HCT116 (cell line): ENCODE measurements around the gene IGFBP7. TPM values are rescaled to one million over a fixed set of nuclear protein-coding genes. Genes with fewer than 3 reads are reported as not detected.

ENCODE experiments used
- ATAC-seq: fragments of 200-7000 bp; cut with Tn5 transposase; 2 replicates; pipeline ENCODE4 v1.9.1; 2020; ENCODE audit warnings: mild to moderate bottlenecking, moderate library complexity
- BruUV-seq: library from RNA; stranded (reverse); fragments of 400-500 nt; replicated peaks from 2 replicates; lab custom pipeline; 2021; lab: Mats Ljungman, UMichigan
- CTCF ChIA-PET: fragments of 300-600 bp; sonication (Branson Sonifier 250); formaldehyde crosslinking; loops from one replicate; lab custom pipeline; 2021; ENCODE audit warnings: antibody characterized with exemption; lab: Charles Lee
- POLR2A ChIA-PET: fragments of 300-600, 350-600 bp; sonication (Branson Sonifier 250); formaldehyde crosslinking; loops from one replicate; lab custom pipeline; 2021; ENCODE audit warnings: antibody characterized with exemption; lab: Charles Lee
- RAD21 ChIA-PET, 2 experiments: fragments of 300-600 bp; sonication (Branson Sonifier 250); formaldehyde crosslinking; loops; one replicate each; lab custom pipeline; 2023; ENCODE audit warnings: low total read pairs in 2 of 2; ENCODE audit not compliant: uncharacterized antibody in 2 of 2, unreplicated experiment in 2 of 2, low non-redundant PET in 1 of 2; lab: Charles Lee
- DNase-seq: peaks from one replicate; pipeline ENCODE4 v3.0.0-alpha.2; 2010; ENCODE audit warnings: low read depth, low spot score
- H2AFZ ChIP-seq: fragments of 200-600 bp; shearing (Covaris generic), sonication (generic); 2 replicates; pipeline ENCODE4 v1.6.1; 2017; ENCODE audit warnings: low read depth, mixed run types, mixed read lengths, antibody characterized with exemption, low read length; ENCODE audit not compliant: poor library complexity, severe bottlenecking
- H3K27ac ChIP-seq: 2 replicates; pipeline ENCODE4 v1.5.1; 2012; ENCODE audit warnings: low read depth, low read length
- H3K27me3 ChIP-seq: fragments of 200-600 bp; sonication (generic); 2 replicates; pipeline ENCODE4 v1.6.1; 2016; ENCODE audit warnings: mixed run types, low read length, mixed read lengths; ENCODE audit not compliant: insufficient read depth
- H3K36me3 ChIP-seq, 2 experiments: fragments of 200-500 bp in 1 of 2; fragments of 200-600 bp in 1 of 2; sonication (Bioruptor generic) in 1 of 2; sonication (generic) in 1 of 2; 2 replicates each; pipeline versions ENCODE4 v1.5.1 to v1.6.1; 2014 to 2016; ENCODE audit warnings: low read length in 2 of 2, inconsistent platforms in 1 of 2, mixed read lengths in 1 of 2, mixed run types in 1 of 2; ENCODE audit not compliant: insufficient read depth in 2 of 2, control insufficient read depth in 1 of 2
- H3K4me1 ChIP-seq, 2 experiments: fragments of 200-600 bp in 1 of 2; sonication (generic) in 1 of 2; 2 replicates each; pipeline versions ENCODE4 v1.5.1 to v1.6.1; 2012 to 2017; ENCODE audit warnings: low read length in 2 of 2, inconsistent platforms in 1 of 2, mild to moderate bottlenecking in 1 of 2, mixed read lengths in 1 of 2, mixed run types in 1 of 2, moderate library complexity in 1 of 2; ENCODE audit not compliant: insufficient read depth in 2 of 2, control insufficient read depth in 1 of 2
- H3K4me2 ChIP-seq: fragments of 200-600 bp; sonication (generic); 2 replicates; pipeline ENCODE4 v1.6.1; 2017; ENCODE audit warnings: mixed run types, low read length, mixed read lengths
- H3K4me3 ChIP-seq, 2 experiments: fragments of 200-600 bp in 1 of 2; sonication (generic) in 1 of 2; replicated peaks in 1 of 2; 2 replicates each; pipeline ENCODE4 v1.5.1; 2011 to 2016; ENCODE audit warnings: low read length in 2 of 2, control low read depth in 1 of 2, low read depth in 1 of 2, mild to moderate bottlenecking in 1 of 2, mixed read lengths in 1 of 2, mixed run types in 1 of 2
- H3K79me2 ChIP-seq: fragments of 200-600 bp; sonication (generic); 2 replicates; pipeline ENCODE4 v1.6.1; 2017; ENCODE audit warnings: mild to moderate bottlenecking, mixed run types, low read length, moderate library complexity, mixed read lengths; ENCODE audit not compliant: insufficient read depth
- H3K9ac ChIP-seq: fragments of 200-600 bp; sonication (generic); 2 replicates; pipeline ENCODE4 v1.6.1; 2016; ENCODE audit warnings: low read length, mixed read lengths
- H3K9me2 ChIP-seq: fragments of 200-600 bp; sonication (generic), shearing (Covaris generic); 2 replicates; pipeline ENCODE4 v1.6.1; 2017; ENCODE audit warnings: mixed run types, mild to moderate bottlenecking, moderate library complexity; ENCODE audit not compliant: insufficient read depth
- H3K9me3 ChIP-seq, 2 experiments: fragments of 200-500 bp in 1 of 2; fragments of 200-600 bp in 1 of 2; sonication (Bioruptor generic) in 1 of 2; sonication (generic) in 1 of 2; 2 replicates each; pipeline ENCODE4 v1.6.1; 2014 to 2017; ENCODE audit warnings: low read length in 2 of 2, mixed read lengths in 2 of 2, inconsistent platforms in 1 of 2, low read depth in 1 of 2, mild to moderate bottlenecking in 1 of 2, mixed run types in 1 of 2, moderate library complexity in 1 of 2; ENCODE audit not compliant: control insufficient read depth in 1 of 2, insufficient read depth in 1 of 2
- H4K20me1 ChIP-seq: fragments of 200-600 bp; sonication (generic), shearing (Covaris generic); 2 replicates; pipeline ENCODE4 v1.6.1; 2017; ENCODE audit warnings: mixed run types, mild to moderate bottlenecking, moderate library complexity; ENCODE audit not compliant: insufficient read depth
- CEBPB ChIP-seq: IDR thresholded peaks from 2 replicates; pipeline ENCODE4 v1.6.1; 2012; ENCODE audit warnings: low read depth
- ELF1 ChIP-seq: IDR thresholded peaks from 2 replicates; pipeline ENCODE4 v1.6.1; 2012; ENCODE audit warnings: low read depth, borderline replicate concordance
- EZH2phosphoT487 ChIP-seq: fragments of 200-600 bp; IDR thresholded peaks from 2 replicates; pipeline ENCODE4 v1.6.1; 2018; ENCODE audit warnings: antibody characterized with exemption, borderline replicate concordance
- FOSL1 ChIP-seq: IDR thresholded peaks from 2 replicates; pipeline ENCODE4 v1.6.1; 2012; ENCODE audit warnings: low read depth
- JUND ChIP-seq: IDR thresholded peaks from 2 replicates; pipeline ENCODE4 v1.6.1; 2012
- POLR2A ChIP-seq: IDR thresholded peaks from 2 replicates; pipeline ENCODE4 v1.7.0; 2011; ENCODE audit warnings: borderline replicate concordance; ENCODE audit not compliant: insufficient read depth, insufficient read length; ENCODE audit errors: extremely low read depth
- POLR2AphosphoS5 ChIP-seq: IDR thresholded peaks from 2 replicates; pipeline ENCODE4 v1.6.1; 2011; ENCODE audit warnings: mild to moderate bottlenecking, low read depth, low read length, moderate library complexity
- SIN3A ChIP-seq: IDR thresholded peaks from 2 replicates; pipeline ENCODE4 v1.6.1; 2012; ENCODE audit warnings: low read depth
- SRF ChIP-seq: IDR thresholded peaks from 2 replicates; pipeline ENCODE4 v1.6.1; 2012; ENCODE audit warnings: low read depth
- TCF7L2 ChIP-seq: IDR thresholded peaks from 2 replicates; pipeline ENCODE4 v1.7.0; 2011; ENCODE audit warnings: borderline replicate concordance, inconsistent platforms; ENCODE audit not compliant: insufficient read depth, insufficient read length; ENCODE audit errors: extremely low read depth
- intact Hi-C: fragments of 100-400 bp; cut with micrococcal nuclease; formaldehyde crosslinking; loops from 2 replicates; pipeline ENCODE4 v1.10.0; 2022
- total RNA-seq: library from RNA; stranded (reverse); gene quantifications from one replicate; pipeline ENCODE4 v1.2.1, GENCODE V29; 2021; ENCODE audit not compliant: unreplicated experiment
- TF ChIP-seq, protein P1 (sequence below): IDR thresholded peaks from 2 replicates; pipeline ENCODE4 v1.6.1; 2011; ENCODE audit warnings: mild to moderate bottlenecking, low read length, moderate library complexity; ENCODE audit not compliant: insufficient replicate concordance; ENCODE audit errors: extremely low read depth
- TF ChIP-seq, protein P2 (sequence below): IDR thresholded peaks from 2 replicates; pipeline ENCODE4 v1.6.1; 2012
- TF ChIP-seq, protein P3 (sequence below): IDR thresholded peaks from 2 replicates; pipeline ENCODE4 v1.6.1; 2012; ENCODE audit warnings: low read depth
- TF ChIP-seq, protein P4 (sequence below), 3 experiments: fragments of 200-600 bp in 1 of 3; sonication (generic) in 1 of 3; IDR thresholded peaks in 2 of 3; conservative IDR thresholded peaks in 1 of 3; 2 replicates each; pipeline ENCODE4 v1.5.1; 2012 to 2017; ENCODE audit warnings: low read depth in 2 of 3, low read length in 2 of 3, antibody characterized with exemption in 1 of 3, borderline replicate concordance in 1 of 3, control low read depth in 1 of 3, mild to moderate bottlenecking in 1 of 3, mixed read lengths in 1 of 3, mixed run types in 1 of 3, moderate library complexity in 1 of 3; ENCODE audit not compliant: insufficient read depth in 1 of 3
- TF ChIP-seq, protein P5 (sequence below): IDR thresholded peaks from 2 replicates; pipeline ENCODE4 v1.6.1; 2012

IGFBP7 gene
- total RNA-seq, 1 experiment from 2014 or later, result 0.91 TPM

DNA sequence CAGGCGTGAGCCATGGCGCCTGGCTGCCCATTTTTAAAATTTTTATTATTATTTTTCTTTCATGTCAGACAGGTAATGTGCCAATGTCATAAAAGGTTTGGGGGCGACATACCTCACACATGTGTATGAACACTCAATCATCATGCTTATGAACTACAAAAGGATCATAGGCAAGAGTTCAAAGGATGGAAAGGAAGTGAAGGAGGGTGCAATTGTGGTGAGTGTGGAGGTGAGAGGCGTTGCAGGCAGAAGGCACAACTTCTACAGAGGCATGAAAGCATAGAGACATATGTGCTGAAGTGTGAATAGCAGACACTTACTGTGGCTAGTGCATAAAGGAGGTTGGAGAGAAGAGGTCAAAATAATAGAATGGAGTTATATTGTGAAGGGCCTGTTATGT, 4.0 kb downstream of the IGFBP7 start:
- Histone ChIP-seq H4K20me1 (no peaks in the 10 kb centered on the region), H3K79me2 (no peaks in the 10 kb centered on the region), H3K9me2 (no peaks in the 10 kb centered on the region), H3K4me3 (no peak overlapping the region), H3K27me3 (peaks cover 13% of the 10 kb centered on the region; the same call in 1 of the 2 replicates), H3K4me1 (no peaks in the 10 kb centered on the region), H3K36me3 (no peaks in the 10 kb centered on the region), H3K27ac (no peak overlapping the region), H3K9me3 (no peaks in the 10 kb centered on the region)
- DNase-seq, result no peak
- BruUV-seq, result no TSS peak
- ATAC-seq, result no peak
- ChIA-PET CTCF (no interaction called here), RAD21 (no interaction called here), POLR2A (no interaction called here)
- no peak for TF ChIP-seq ELF1
- TF ChIP-seq, protein P1, sequence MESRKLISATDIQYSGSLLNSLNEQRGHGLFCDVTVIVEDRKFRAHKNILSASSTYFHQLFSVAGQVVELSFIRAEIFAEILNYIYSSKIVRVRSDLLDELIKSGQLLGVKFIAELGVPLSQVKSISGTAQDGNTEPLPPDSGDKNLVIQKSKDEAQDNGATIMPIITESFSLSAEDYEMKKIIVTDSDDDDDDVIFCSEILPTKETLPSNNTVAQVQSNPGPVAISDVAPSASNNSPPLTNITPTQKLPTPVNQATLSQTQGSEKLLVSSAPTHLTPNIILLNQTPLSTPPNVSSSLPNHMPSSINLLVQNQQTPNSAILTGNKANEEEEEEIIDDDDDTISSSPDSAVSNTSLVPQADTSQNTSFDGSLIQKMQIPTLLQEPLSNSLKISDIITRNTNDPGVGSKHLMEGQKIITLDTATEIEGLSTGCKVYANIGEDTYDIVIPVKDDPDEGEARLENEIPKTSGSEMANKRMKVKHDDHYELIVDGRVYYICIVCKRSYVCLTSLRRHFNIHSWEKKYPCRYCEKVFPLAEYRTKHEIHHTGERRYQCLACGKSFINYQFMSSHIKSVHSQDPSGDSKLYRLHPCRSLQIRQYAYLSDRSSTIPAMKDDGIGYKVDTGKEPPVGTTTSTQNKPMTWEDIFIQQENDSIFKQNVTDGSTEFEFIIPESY, result no peak
- no peak for TF ChIP-seq POLR2AphosphoS5
- no peak for TF ChIP-seq SIN3A
- TF ChIP-seq, protein P2, sequence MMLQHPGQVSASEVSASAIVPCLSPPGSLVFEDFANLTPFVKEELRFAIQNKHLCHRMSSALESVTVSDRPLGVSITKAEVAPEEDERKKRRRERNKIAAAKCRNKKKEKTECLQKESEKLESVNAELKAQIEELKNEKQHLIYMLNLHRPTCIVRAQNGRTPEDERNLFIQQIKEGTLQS, result no peak
- TF ChIP-seq, protein P3, sequence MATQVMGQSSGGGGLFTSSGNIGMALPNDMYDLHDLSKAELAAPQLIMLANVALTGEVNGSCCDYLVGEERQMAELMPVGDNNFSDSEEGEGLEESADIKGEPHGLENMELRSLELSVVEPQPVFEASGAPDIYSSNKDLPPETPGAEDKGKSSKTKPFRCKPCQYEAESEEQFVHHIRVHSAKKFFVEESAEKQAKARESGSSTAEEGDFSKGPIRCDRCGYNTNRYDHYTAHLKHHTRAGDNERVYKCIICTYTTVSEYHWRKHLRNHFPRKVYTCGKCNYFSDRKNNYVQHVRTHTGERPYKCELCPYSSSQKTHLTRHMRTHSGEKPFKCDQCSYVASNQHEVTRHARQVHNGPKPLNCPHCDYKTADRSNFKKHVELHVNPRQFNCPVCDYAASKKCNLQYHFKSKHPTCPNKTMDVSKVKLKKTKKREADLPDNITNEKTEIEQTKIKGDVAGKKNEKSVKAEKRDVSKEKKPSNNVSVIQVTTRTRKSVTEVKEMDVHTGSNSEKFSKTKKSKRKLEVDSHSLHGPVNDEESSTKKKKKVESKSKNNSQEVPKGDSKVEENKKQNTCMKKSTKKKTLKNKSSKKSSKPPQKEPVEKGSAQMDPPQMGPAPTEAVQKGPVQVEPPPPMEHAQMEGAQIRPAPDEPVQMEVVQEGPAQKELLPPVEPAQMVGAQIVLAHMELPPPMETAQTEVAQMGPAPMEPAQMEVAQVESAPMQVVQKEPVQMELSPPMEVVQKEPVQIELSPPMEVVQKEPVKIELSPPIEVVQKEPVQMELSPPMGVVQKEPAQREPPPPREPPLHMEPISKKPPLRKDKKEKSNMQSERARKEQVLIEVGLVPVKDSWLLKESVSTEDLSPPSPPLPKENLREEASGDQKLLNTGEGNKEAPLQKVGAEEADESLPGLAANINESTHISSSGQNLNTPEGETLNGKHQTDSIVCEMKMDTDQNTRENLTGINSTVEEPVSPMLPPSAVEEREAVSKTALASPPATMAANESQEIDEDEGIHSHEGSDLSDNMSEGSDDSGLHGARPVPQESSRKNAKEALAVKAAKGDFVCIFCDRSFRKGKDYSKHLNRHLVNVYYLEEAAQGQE, result no peak
- no peak for TF ChIP-seq JUND
- TF ChIP-seq SRF, result no peak
- TF ChIP-seq POLR2A, result no peak
- no peak for TF ChIP-seq CEBPB
- TF ChIP-seq, protein P4, sequence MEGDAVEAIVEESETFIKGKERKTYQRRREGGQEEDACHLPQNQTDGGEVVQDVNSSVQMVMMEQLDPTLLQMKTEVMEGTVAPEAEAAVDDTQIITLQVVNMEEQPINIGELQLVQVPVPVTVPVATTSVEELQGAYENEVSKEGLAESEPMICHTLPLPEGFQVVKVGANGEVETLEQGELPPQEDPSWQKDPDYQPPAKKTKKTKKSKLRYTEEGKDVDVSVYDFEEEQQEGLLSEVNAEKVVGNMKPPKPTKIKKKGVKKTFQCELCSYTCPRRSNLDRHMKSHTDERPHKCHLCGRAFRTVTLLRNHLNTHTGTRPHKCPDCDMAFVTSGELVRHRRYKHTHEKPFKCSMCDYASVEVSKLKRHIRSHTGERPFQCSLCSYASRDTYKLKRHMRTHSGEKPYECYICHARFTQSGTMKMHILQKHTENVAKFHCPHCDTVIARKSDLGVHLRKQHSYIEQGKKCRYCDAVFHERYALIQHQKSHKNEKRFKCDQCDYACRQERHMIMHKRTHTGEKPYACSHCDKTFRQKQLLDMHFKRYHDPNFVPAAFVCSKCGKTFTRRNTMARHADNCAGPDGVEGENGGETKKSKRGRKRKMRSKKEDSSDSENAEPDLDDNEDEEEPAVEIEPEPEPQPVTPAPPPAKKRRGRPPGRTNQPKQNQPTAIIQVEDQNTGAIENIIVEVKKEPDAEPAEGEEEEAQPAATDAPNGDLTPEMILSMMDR (IDR thresholded peaks at IDR 0.05 in 2 of 3, conservative IDR thresholded peaks at IDR 0.05 in 1 of 3; ENCODE audit: borderline replicate concordance in 1 of 3, insufficient read depth in 1 of 3, low read depth in 2 of 3, low read length in 2 of 3), result no peak
- no peak for TF ChIP-seq FOSL1
- TF ChIP-seq, protein P5, sequence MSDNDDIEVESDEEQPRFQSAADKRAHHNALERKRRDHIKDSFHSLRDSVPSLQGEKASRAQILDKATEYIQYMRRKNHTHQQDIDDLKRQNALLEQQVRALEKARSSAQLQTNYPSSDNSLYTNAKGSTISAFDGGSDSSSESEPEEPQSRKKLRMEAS, result no peak
- TF ChIP-seq TCF7L2, result no peak
- no peak for TF ChIP-seq EZH2phosphoT487
- TF ChIP-seq, all 23 proteins: peak for 0
- Histone ChIP-seq H2AFZ (no peak overlapping the region), H3K4me2 (no peak overlapping the region), H3K9ac (no peak overlapping the region)
- intact Hi-C loops, result no loop called here
